Endothelial cell (in vitro differentiated cells): ENCODE data around the gene HRAS. TPM values are rescaled to one million over a fixed set of nuclear protein-coding genes. Genes with fewer than 3 reads are reported as not detected.

ENCODE experiments used
- DNase-seq: peaks from one replicate; pipeline ENCODE4 v3.0.0; 2021; ENCODE audit warnings: low spot score
- H3K27ac Mint-ChIP-seq: one replicate; pipeline ENCODE4 v1.8.0; 2021; ENCODE audit warnings: mixed read lengths, inconsistent platforms; ENCODE audit not compliant: unreplicated experiment
- H3K27me3 Mint-ChIP-seq: one replicate; pipeline ENCODE4 v1.8.0; 2021; ENCODE audit warnings: mild to moderate bottlenecking, moderate library complexity, mixed read lengths, inconsistent platforms; ENCODE audit not compliant: unreplicated experiment
- H3K36me3 Mint-ChIP-seq: one replicate; pipeline ENCODE4 v1.8.0; 2021; ENCODE audit warnings: mild to moderate bottlenecking, low read depth, mixed read lengths, inconsistent platforms; ENCODE audit not compliant: unreplicated experiment
- H3K4me1 Mint-ChIP-seq: one replicate; pipeline ENCODE4 v1.8.0; 2021; ENCODE audit warnings: mild to moderate bottlenecking, mixed read lengths, inconsistent platforms; ENCODE audit not compliant: unreplicated experiment
- H3K4me3 Mint-ChIP-seq: one replicate; pipeline ENCODE4 v1.8.0; 2021; ENCODE audit warnings: mild to moderate bottlenecking, mixed read lengths, inconsistent platforms; ENCODE audit not compliant: unreplicated experiment
- H3K9me3 Mint-ChIP-seq: one replicate; pipeline ENCODE4 v1.8.0; 2021; ENCODE audit warnings: mixed read lengths, inconsistent platforms; ENCODE audit not compliant: unreplicated experiment
- CTCF ChIP-seq: fragments of 200-600 bp; sonication (generic); IDR thresholded peaks from one replicate; pipeline ENCODE4 v1.5.0; 2021; ENCODE audit warnings: antibody characterized with exemption; ENCODE audit not compliant: unreplicated experiment
- total RNA-seq: library from RNA; stranded (reverse); fragmentation: NEBNext Ultra II Directional; extraction: Animal tissue kit (Norgen Biotek cat#: 25700); gene quantifications from one replicate; pipeline ENCODE4 v1.2.1, GENCODE V29; 2021; ENCODE audit not compliant: unreplicated experiment

The HRAS gene
- total RNA-seq, 1 donor from 2014 or later, result 92.4 TPM

GRCh38 chr11:506995-507726 lies 28.2 kb downstream of the HRAS start, which contains the start of gene RNH1:
Gene RNH1, minus strand, starts transcription at chr11:507242. Its CDS starts 5,080 bp downstream, at chr11:502162.
- Mint-ChIP-seq H3K4me1 (peaks cover 14% of the 10 kb centered on the region), H3K36me3 (peaks cover 10% of the 10 kb centered on the region), H3K27ac (peak within 1 kb of the TSS; percentile 97), H3K9me3 (no peaks in the 10 kb centered on the region), H3K27me3 (peaks cover 7% of the 10 kb centered on the region), H3K4me3 (peak within 1 kb of the TSS; percentile 96)
- DNase-seq, result peak; percentile 99
- no peak for TF ChIP-seq CTCF

GRCh38 chr11:506238-506994 lies 29.0 kb downstream of the HRAS start:
- H3K4me3 Mint-ChIP-seq, result peak overlapping the region; percentile 96

GRCh38 chr11:504994-505344 lies 30.4 kb downstream of the HRAS start:
- Mint-ChIP-seq H3K4me3 (peak overlapping the region; percentile 70), H3K27me3 (peaks cover 9% of the 10 kb centered on the region), H3K27ac (no peak overlapping the region), H3K9me3 (no peaks in the 10 kb centered on the region), H3K36me3 (peaks cover 4% of the 10 kb centered on the region), H3K4me1 (peaks cover 14% of the 10 kb centered on the region)
- TF ChIP-seq CTCF, result no peak
- DNase-seq, result no peak

More at GRCh38 chr11:506238-506994, 29.0 kb downstream of the HRAS start:
- Mint-ChIP-seq H3K4me1 (peaks cover 14% of the 10 kb centered on the region), H3K27ac (peak overlapping the region; percentile 97), H3K36me3 (peaks cover 8% of the 10 kb centered on the region), H3K9me3 (no peaks in the 10 kb centered on the region), H3K27me3 (peaks cover 7% of the 10 kb centered on the region)
- peak; percentile 99 for DNase-seq
- TF ChIP-seq CTCF, result no peak

- TF ChIP-seq CTCF, result no peak
- H3K4me3 Mint-ChIP-seq, result peak overlapping the region; percentile 70
- H3K4me1 Mint-ChIP-seq, result peaks cover 14% of the 10 kb centered on the region
- H3K27ac Mint-ChIP-seq, result no peak overlapping the region
- DNase-seq, result no peak
- H3K27me3 Mint-ChIP-seq, result peaks cover 7% of the 10 kb centered on the region
- H3K9me3 Mint-ChIP-seq, result no peaks in the 10 kb centered on the region
- H3K36me3 Mint-ChIP-seq, result no peaks in the 10 kb centered on the region
These were observed 31.1 kb downstream of the HRAS start for GRCh38 chr11:504053-504993.
